ENCODE results near the gene SPOCD1.

DNA sequence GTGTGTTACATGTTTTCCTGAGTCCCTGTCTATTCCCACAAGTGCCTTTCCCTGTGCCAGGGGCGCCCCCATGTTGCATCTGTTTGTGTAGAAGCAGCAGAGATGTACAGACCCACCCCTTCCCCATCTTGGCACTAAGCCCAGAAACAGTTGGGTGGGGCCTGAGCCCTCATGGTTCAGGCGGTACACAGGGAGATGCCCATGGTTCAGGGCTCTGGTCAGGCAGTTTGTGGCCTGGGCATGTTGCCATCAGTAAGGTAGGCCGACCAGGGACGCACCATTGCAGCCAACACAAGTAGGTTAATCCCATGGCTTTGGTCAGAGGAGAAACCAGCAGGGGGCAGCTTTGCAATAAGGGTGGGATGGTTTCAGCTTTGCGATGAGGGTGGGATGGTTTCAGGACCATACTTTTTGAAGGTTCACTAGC lies 50.8 kb downstream of the SPOCD1 start:
- no peak for TF ChIP-seq GATA2 (IDR thresholded peaks at IDR 0.05; ENCODE audit: low read depth, low read length)
- TF ChIP-seq GATA3 (IDR thresholded peaks at IDR 0.05; ENCODE audit: low read depth, low read length), result no peak

Measured in SH-SY5Y (cell line).